C4-2B (cell line): Measurements from ENCODE around the gene COQ4.
A peak's percentile ranks its signal among the peaks of the same experiment; 100 is the strongest.

Experiments used
- H3K27ac ChIP-seq: fragments of 450-650 bp; 2 replicates; pipeline ENCODE4 v1.5.1; 2017
- ZFX ChIP-seq: fragments of 450-650 bp; IDR thresholded peaks from 2 replicates; pipeline ENCODE4 v1.6.1; 2017
- TF ChIP-seq, protein P1 (sequence below): fragments of 450-650 bp; conservative IDR thresholded peaks from 2 replicates; pipeline ENCODE4 v1.5.1; 2017; ENCODE audit warnings: mild to moderate bottlenecking

The COQ4 gene

DNA sequence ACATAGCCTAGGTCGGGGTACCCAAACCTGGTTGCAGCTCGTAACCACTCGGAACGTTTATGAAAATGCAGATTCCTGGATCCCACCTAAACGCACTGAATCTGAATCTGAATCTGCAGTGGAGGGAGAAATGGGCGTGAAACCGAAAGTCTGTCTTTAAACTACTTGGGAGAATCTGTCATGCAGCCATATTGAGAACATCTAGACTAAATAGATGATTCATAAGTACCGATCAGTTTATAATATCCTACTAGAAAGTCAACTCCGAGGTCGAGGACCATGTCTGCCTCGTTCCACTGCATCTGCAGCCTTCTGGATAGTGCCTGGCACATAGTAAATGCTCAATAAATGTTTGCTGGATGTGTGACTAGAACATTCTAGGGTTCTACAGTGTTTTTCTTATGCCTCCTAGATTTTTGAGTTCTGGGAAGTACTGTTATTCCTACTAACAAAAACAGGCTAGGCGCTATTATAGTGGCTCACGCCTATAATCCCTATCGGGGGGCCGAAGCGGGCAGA is 632 bp downstream of the COQ4 start:
- TF ChIP-seq, protein P1, sequence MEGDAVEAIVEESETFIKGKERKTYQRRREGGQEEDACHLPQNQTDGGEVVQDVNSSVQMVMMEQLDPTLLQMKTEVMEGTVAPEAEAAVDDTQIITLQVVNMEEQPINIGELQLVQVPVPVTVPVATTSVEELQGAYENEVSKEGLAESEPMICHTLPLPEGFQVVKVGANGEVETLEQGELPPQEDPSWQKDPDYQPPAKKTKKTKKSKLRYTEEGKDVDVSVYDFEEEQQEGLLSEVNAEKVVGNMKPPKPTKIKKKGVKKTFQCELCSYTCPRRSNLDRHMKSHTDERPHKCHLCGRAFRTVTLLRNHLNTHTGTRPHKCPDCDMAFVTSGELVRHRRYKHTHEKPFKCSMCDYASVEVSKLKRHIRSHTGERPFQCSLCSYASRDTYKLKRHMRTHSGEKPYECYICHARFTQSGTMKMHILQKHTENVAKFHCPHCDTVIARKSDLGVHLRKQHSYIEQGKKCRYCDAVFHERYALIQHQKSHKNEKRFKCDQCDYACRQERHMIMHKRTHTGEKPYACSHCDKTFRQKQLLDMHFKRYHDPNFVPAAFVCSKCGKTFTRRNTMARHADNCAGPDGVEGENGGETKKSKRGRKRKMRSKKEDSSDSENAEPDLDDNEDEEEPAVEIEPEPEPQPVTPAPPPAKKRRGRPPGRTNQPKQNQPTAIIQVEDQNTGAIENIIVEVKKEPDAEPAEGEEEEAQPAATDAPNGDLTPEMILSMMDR = no peak
- TF ChIP-seq ZFX = no peak
- peak overlapping the region; percentile 96 for H3K27ac ChIP-seq

DNA sequence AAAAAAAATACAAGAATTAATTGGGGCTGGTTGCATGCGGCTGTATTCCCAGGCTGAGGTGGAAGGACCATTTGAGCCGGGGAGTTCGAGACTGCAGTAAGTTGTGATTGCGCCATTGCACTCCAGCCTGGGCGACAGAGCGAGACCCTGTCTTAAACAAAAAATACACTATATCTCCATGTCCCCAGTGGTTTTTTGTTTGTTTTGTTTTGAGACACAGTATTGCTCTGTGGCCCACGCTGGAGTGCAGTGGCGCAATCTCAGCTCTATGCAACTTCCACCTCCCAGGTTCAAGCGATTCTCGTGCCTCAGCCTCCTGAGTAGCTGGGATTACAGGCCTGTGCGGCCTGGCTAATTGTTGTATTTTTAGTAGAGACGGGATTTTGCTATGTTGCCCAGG is 1.2 kb downstream of the COQ4 start:
- TF ChIP-seq ZFX = no peak
- TF ChIP-seq, protein P1 = no peak
- peak overlapping the region; percentile 96 for H3K27ac ChIP-seq

DNA sequence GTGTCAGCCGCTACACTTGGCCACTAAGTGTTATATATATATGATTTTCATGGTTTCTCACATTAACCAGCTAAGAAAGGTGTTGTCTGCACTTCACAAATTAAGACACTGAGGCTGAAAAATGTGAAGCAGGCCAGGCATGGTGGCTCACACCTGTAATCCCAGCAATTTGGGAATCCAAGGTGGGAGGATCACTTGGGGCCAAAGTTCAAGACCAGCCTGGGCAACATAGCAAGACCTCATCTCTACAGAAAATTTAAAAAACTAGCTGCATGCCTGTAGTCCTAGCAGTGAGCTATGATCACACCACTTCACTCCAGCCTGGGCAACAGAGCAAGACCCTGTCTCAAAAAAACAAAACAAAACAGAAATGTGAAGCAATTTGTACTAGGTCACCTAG is 1.8 kb downstream of the COQ4 start:
- H3K27ac ChIP-seq = no peak overlapping the region
- TF ChIP-seq ZFX = no peak
- TF ChIP-seq, protein P1 = no peak

DNA sequence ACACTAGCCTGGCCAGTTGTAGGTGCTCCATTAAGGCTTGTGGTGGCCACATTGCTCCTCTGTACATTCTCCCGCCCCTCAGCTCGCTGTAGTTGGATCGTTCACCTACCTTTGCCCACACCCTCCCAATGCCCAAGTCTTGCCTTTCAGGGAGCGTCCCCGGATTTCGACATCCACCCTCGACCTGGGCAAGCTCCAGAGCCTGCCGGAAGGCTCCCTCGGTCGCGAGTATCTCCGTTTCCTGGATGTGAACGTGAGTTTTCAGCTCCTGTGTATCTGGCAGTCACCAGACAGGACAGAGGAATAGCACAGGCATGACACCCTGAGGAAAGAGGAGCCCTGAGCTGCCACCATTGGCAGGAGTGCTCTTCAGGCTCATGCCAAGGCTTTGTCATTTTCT is 3.0 kb downstream of the COQ4 start:
- TF ChIP-seq, protein P1 = no peak
- TF ChIP-seq ZFX = no peak
- H3K27ac ChIP-seq = no peak overlapping the region

DNA sequence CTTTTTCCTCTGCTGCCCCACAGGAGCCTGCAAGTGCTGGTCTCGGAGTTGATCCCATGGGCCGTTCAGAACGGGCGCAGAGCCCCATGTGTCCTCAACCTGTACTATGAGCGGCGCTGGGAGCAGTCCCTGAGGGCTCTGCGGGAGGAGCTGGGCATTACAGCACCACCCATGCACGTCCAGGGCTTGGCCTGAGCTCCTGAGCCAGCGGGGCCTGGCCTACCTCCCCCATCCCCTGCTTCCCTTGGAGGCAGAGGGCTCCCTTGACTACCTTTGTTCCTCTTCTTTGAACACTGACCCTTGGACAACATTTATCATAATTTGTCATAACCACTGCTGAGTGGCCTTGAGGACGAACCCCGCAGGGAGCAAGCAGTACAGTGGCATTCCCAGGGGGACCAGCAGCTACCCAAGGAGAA is 10.8 kb downstream of the COQ4 start:
- TF ChIP-seq, protein P1 = no peak
- TF ChIP-seq ZFX = no peak
- no peak overlapping the region for H3K27ac ChIP-seq

DNA sequence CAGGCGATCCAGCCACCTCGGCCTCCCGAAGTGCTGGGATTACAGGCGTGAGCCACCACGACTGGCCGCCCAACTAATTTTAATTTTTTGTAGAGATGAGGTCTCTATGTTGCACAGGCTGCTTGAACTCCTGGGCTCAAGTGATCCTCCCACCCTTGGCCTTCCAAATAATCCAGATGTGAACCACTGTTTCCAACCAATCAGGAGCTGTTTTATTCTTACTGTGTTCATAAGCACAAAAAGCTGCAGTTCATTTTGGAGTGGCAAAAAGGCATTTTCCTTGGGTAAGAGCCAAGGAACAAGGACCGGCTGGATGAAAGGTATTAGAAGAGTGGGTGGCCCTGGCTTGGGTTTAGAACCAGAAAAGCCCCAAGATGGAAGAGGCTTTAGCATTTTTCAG is 12.5 kb downstream of the COQ4 start:
- TF ChIP-seq ZFX = no peak
- TF ChIP-seq, protein P1 = no peak
- no peak overlapping the region for H3K27ac ChIP-seq

DNA sequence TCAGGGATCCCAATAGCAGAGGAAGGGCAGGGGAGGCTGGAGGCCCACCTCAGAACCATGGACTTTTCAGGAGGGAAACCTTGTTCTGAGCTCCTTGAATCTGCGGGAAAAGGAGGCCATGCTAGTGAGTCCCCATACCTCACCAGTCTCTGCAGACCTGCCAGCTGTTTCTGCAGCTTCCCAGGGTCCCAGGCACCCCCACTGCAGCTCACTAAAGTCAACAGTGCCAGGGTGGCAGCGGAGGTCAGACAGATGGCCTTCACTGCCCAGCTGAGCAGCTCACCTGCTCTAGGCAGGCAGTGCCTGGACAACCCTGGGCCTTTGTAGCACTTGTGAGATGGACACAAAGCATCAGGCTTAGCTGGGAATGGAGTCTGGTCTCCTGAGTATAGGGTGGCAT is 13.3 kb downstream of the COQ4 start:
- TF ChIP-seq, protein P1 = no peak
- no peak for TF ChIP-seq ZFX
- no peak overlapping the region for H3K27ac ChIP-seq
